H9 (cell line): ENCODE results near the gene APOBEC4. TPM values are rescaled to one million over a fixed set of nuclear protein-coding genes. Genes with fewer than 3 reads are reported as not detected.

Source experiments
- DNase-seq: peaks from one replicate; pipeline ENCODE4 v3.0.0-alpha.2; 2017
- H2AFZ ChIP-seq: one replicate; pipeline ENCODE4 v1.6.1; 2013; ENCODE audit warnings: mild to moderate bottlenecking, low read length, control low read depth, moderate library complexity
- H2AK5ac ChIP-seq: 2 replicates; pipeline ENCODE4 v1.6.1; 2013; ENCODE audit warnings: low read length, control low read depth, mixed read lengths; ENCODE audit not compliant: insufficient read length
- H2BK120ac ChIP-seq: one replicate; pipeline ENCODE4 v1.6.1; 2013; ENCODE audit warnings: low read depth, mild to moderate bottlenecking, low read length, control low read depth, inconsistent platforms; ENCODE audit not compliant: poor library complexity, severe bottlenecking
- H2BK12ac ChIP-seq: 2 replicates; pipeline ENCODE4 v1.6.1; 2013; ENCODE audit warnings: low read length, control low read depth, mixed read lengths, low read depth; ENCODE audit not compliant: insufficient read length
- H2BK15ac ChIP-seq: 2 replicates; pipeline ENCODE4 v1.6.1; 2013; ENCODE audit warnings: low read depth, low read length, control low read depth
- H2BK20ac ChIP-seq: one replicate; pipeline ENCODE4 v1.6.1; 2013; ENCODE audit warnings: low read depth, mild to moderate bottlenecking, low read length, control low read depth, inconsistent platforms; ENCODE audit not compliant: poor library complexity, severe bottlenecking
- H2BK5ac ChIP-seq: 2 replicates; pipeline ENCODE4 v1.6.1; 2013; ENCODE audit warnings: low read length, control low read depth, mixed read lengths; ENCODE audit not compliant: insufficient read length
- H3K14ac ChIP-seq: 2 replicates; pipeline ENCODE4 v1.6.1; 2013; ENCODE audit warnings: low read length, control low read depth; ENCODE audit not compliant: insufficient read depth
- H3K18ac ChIP-seq: 2 replicates; pipeline ENCODE4 v1.6.1; 2013; ENCODE audit warnings: low read depth, mild to moderate bottlenecking, mixed read lengths, low read length, control low read depth; ENCODE audit not compliant: insufficient read length
- H3K23ac ChIP-seq: 2 replicates; pipeline ENCODE4 v1.6.1; 2013; ENCODE audit warnings: low read length, control low read depth, mixed read lengths, low read depth; ENCODE audit not compliant: insufficient read length
- H3K23me2 ChIP-seq: 2 replicates; pipeline ENCODE4 v1.6.1; 2013; ENCODE audit warnings: low read depth, mild to moderate bottlenecking, mixed read lengths, low read length, control low read depth; ENCODE audit not compliant: insufficient read length, poor library complexity, severe bottlenecking
- H3K27ac ChIP-seq: 2 replicates; pipeline ENCODE4 v1.5.1; 2013; ENCODE audit warnings: low read length, control low read depth, mixed read lengths, low read depth; ENCODE audit not compliant: insufficient read length
- H3K27me3 ChIP-seq: 2 replicates; pipeline ENCODE4 v1.6.1; 2013; ENCODE audit warnings: low read length, control low read depth, inconsistent platforms; ENCODE audit not compliant: insufficient read depth
- H3K4ac ChIP-seq: 2 replicates; pipeline ENCODE4 v1.6.1; 2013; ENCODE audit warnings: low read depth, mild to moderate bottlenecking, control low read depth, inconsistent platforms, low read length, moderate library complexity
- H3K4me1 ChIP-seq: 2 replicates; pipeline ENCODE4 v1.6.1; 2013; ENCODE audit warnings: low read length, control low read depth, inconsistent platforms; ENCODE audit not compliant: insufficient read depth
- H3K4me2 ChIP-seq: 2 replicates; pipeline ENCODE4 v1.6.1; 2013; ENCODE audit warnings: low read length, control low read depth, mixed read lengths; ENCODE audit not compliant: insufficient read length, insufficient read depth
- H3K56ac ChIP-seq: 2 replicates; pipeline ENCODE4 v1.6.1; 2013; ENCODE audit warnings: low read depth, mild to moderate bottlenecking, mixed read lengths, low read length, control low read depth; ENCODE audit not compliant: insufficient read length
- H3K79me1 ChIP-seq: 2 replicates; pipeline ENCODE4 v1.6.1; 2013; ENCODE audit warnings: low read depth, mild to moderate bottlenecking, moderate library complexity, low read length, control low read depth, inconsistent platforms; ENCODE audit not compliant: insufficient read depth, poor library complexity, severe bottlenecking
- H3K79me2 ChIP-seq: 2 replicates; pipeline ENCODE4 v1.6.1; 2013; ENCODE audit warnings: low read length, control low read depth, inconsistent platforms; ENCODE audit not compliant: insufficient read depth
- H3K9ac ChIP-seq: 2 replicates; pipeline ENCODE4 v1.6.1; 2013; ENCODE audit warnings: low read length, control low read depth, mixed read lengths; ENCODE audit not compliant: insufficient read length; ENCODE audit errors: extremely low read depth
- H3K9me3 ChIP-seq: one replicate; pipeline ENCODE4 v1.6.1; 2013; ENCODE audit warnings: low read depth, low read length, inconsistent platforms; ENCODE audit not compliant: control insufficient read depth
- H3T11ph ChIP-seq: one replicate; pipeline ENCODE4 v1.6.1; 2013; ENCODE audit warnings: mild to moderate bottlenecking, low read length, control low read depth, inconsistent platforms
- H4K20me1 ChIP-seq: one replicate; pipeline ENCODE4 v1.6.1; 2013; ENCODE audit not compliant: control insufficient read depth, insufficient read length, insufficient read depth
- H4K5ac ChIP-seq: 2 replicates; pipeline ENCODE4 v1.6.1; 2013; ENCODE audit warnings: low read depth, mild to moderate bottlenecking, mixed read lengths, low read length, control low read depth; ENCODE audit not compliant: insufficient read length
- H4K8ac ChIP-seq: replicated peaks from 2 replicates; pipeline ENCODE4 v1.6.1; 2013; ENCODE audit warnings: low read length, control low read depth, mixed read lengths, low read depth; ENCODE audit not compliant: insufficient read length
- H4K91ac ChIP-seq: 2 replicates; pipeline ENCODE4 v1.6.1; 2013; ENCODE audit warnings: low read depth, mild to moderate bottlenecking, moderate library complexity, mixed read lengths, low read length, control low read depth; ENCODE audit not compliant: insufficient read length
- H3K27ac Mint-ChIP-seq, 3 experiments: 2 replicates in 2 of 3; 3 replicates in 1 of 3; pipeline ENCODE4 v1.8.0; 2020 to 2021; ENCODE audit warnings: mixed read lengths in 3 of 3, mild to moderate bottlenecking in 1 of 3, moderate library complexity in 1 of 3
- H3K27me3 Mint-ChIP-seq: 2 replicates; pipeline ENCODE4 v1.8.0; 2021; ENCODE audit warnings: low read depth, mild to moderate bottlenecking, moderate library complexity, mixed read lengths
- H3K36me3 Mint-ChIP-seq, 3 experiments: 2 replicates in 2 of 3; 3 replicates in 1 of 3; pipeline ENCODE4 v1.8.0; 2020 to 2021; ENCODE audit warnings: low read depth in 3 of 3, mixed read lengths in 3 of 3; ENCODE audit not compliant: insufficient read depth in 1 of 3
- H3K4me1 Mint-ChIP-seq, 2 experiments: 2 replicates each; pipeline ENCODE4 v1.8.0; 2020; ENCODE audit warnings: mixed read lengths in 2 of 2
- H3K4me3 Mint-ChIP-seq, 2 experiments: 2 replicates in 1 of 2; 3 replicates in 1 of 2; pipeline ENCODE4 v1.8.0; 2020 to 2021; ENCODE audit warnings: mild to moderate bottlenecking in 2 of 2, mixed read lengths in 2 of 2, moderate library complexity in 1 of 2
- H3K9me3 Mint-ChIP-seq, 2 experiments: 2 replicates in 1 of 2; 3 replicates in 1 of 2; pipeline ENCODE4 v1.8.0; 2020; ENCODE audit warnings: mild to moderate bottlenecking in 2 of 2, mixed read lengths in 2 of 2, moderate library complexity in 1 of 2
- CTCF ChIP-seq: fragments of 200-600 bp; sonication (generic); conservative IDR thresholded peaks from 3 replicates; pipeline ENCODE4 v1.8.0; 2021; ENCODE audit warnings: antibody characterized with exemption, mild to moderate bottlenecking
- WGBS: extraction: QIAGEN DNeasy Blood & Tissue Kit; methylation state at CpG from one replicate; pipeline ENCODE4 v1.1.7; 2013; ENCODE audit warnings: missing lambda C conversion rate, low lambda C conversion rate, mixed read lengths; ENCODE audit not compliant: insufficient read length; ENCODE audit errors: extremely low coverage; 5-methylcytosine and 5-hydroxymethylcytosine counted together
- total RNA-seq: library from RNA; stranded (reverse); gene quantifications from 2 replicates; pipeline ENCODE4 v1.2.1, GENCODE V29; 2021

The APOBEC4 gene
- total RNA-seq, 1 experiment from 2014 or later, result not detected

GRCh38 chr1:183635606-183636333 is 17.3 kb downstream of the APOBEC4 start, which contains the start of gene ARPC5:
TSS of gene ARPC5 (minus strand) at chr1:183635783. CDS start at chr1:183635659, 124 bp downstream.
- H2BK15ac ChIP-seq, result no peak within 1 kb of the TSS
- H2BK12ac ChIP-seq, result no peak within 1 kb of the TSS
- H3K79me1 ChIP-seq, result no peaks in the 10 kb centered on the region
- Mint-ChIP-seq H3K4me1 (peaks cover 35 to 36% of the 10 kb centered on the region in 2 experiments), H3K36me3 (peaks cover 2 to 4% (median 2%) of the 10 kb centered on the region in 3 experiments; a peak in 6 of 7 replicates), H3K27ac (peak within 1 kb of the TSS; percentile 84 to 98 (median 98)), H3K4me3 (peak within 1 kb of the TSS; percentile 99 to 100), H3K9me3 (no peaks in the 10 kb centered on the region), H3K27me3 (peaks cover 14% of the 10 kb centered on the region)
- H2AK5ac ChIP-seq, result no peak within 1 kb of the TSS
- no peaks in the 10 kb centered on the region for H3K79me2 ChIP-seq
- peak within 1 kb of the TSS; percentile 57 for H3K4me2 ChIP-seq
- no peak within 1 kb of the TSS for H4K5ac ChIP-seq
- no peak within 1 kb of the TSS for H3T11ph ChIP-seq
- no peak within 1 kb of the TSS for H2BK20ac ChIP-seq
- H3K4me1 ChIP-seq, result no peaks in the 10 kb centered on the region
- H2BK5ac ChIP-seq, result no peak within 1 kb of the TSS
- H2AFZ ChIP-seq, result peak within 1 kb of the TSS; percentile 15
- peak within 1 kb of the TSS; percentile 48 for H3K9ac ChIP-seq
- no peak within 1 kb of the TSS for H4K91ac ChIP-seq
- no peak within 1 kb of the TSS for H3K27ac ChIP-seq
- no peak within 1 kb of the TSS for H3K56ac ChIP-seq
- H3K9me3 ChIP-seq, result no peaks in the 10 kb centered on the region
- no peak within 1 kb of the TSS for H3K4ac ChIP-seq
- TF ChIP-seq CTCF, result no peak
- no peak within 1 kb of the TSS for H3K23ac ChIP-seq
- H3K27me3 ChIP-seq, result no peaks in the 10 kb centered on the region; the same call in 1 of the 2 replicates
- H2BK120ac ChIP-seq, result no peak within 1 kb of the TSS
- H3K14ac ChIP-seq, result peak within 1 kb of the TSS; percentile 59
- no peak within 1 kb of the TSS for H4K8ac ChIP-seq
- no CpG with 5 or more reads among the region's 65 CpGs for WGBS
- no peaks in the 10 kb centered on the region for H4K20me1 ChIP-seq
- peak; percentile 97 for DNase-seq
- peak within 1 kb of the TSS; percentile 31 for H3K18ac ChIP-seq
- peaks cover 4% of the 10 kb centered on the region for H3K23me2 ChIP-seq
